Progenitor cell of endocrine pancreas (in vitro differentiated cells): Measurements from ENCODE around the gene CDH15. TPM values are rescaled to one million over a fixed set of nuclear protein-coding genes. Genes with fewer than 3 reads are reported as not detected.

ENCODE experiments used
- DNase-seq: peaks from one replicate; pipeline ENCODE4 v3.0.0; 2021; ENCODE audit warnings: low spot score; ENCODE audit not compliant: unreplicated experiment
- H3K27ac Mint-ChIP-seq: 2 replicates; pipeline ENCODE4 v1.8.0; 2021; ENCODE audit warnings: mild to moderate bottlenecking, moderate library complexity, mixed read lengths
- H3K27me3 Mint-ChIP-seq: 2 replicates; pipeline ENCODE4 v1.8.0; 2021; ENCODE audit warnings: mixed read lengths
- H3K36me3 Mint-ChIP-seq: 2 replicates; pipeline ENCODE4 v1.8.0; 2022; ENCODE audit warnings: mixed read lengths; ENCODE audit not compliant: insufficient read depth
- H3K4me1 Mint-ChIP-seq: 2 replicates; pipeline ENCODE4 v1.8.0; 2021; ENCODE audit warnings: low read depth, mixed read lengths
- H3K4me3 Mint-ChIP-seq: 2 replicates; pipeline ENCODE4 v1.8.0; 2021; ENCODE audit warnings: low read depth, mild to moderate bottlenecking, moderate library complexity, mixed read lengths
- H3K9me3 Mint-ChIP-seq: 2 replicates; pipeline ENCODE4 v1.8.0; 2021; ENCODE audit warnings: low read depth, mixed read lengths
- total RNA-seq: library from RNA; stranded (reverse); gene quantifications from 2 replicates; pipeline ENCODE4 v1.2.1, GENCODE V29; 2021
- TF ChIP-seq, protein P1 (sequence below): fragments of 200-600 bp; sonication (generic); IDR thresholded peaks from one replicate; pipeline ENCODE4 v1.5.0; 2021; ENCODE audit warnings: antibody characterized with exemption, mild to moderate bottlenecking; ENCODE audit not compliant: unreplicated experiment

Gene CDH15
- total RNA-seq, 1 donor from 2014 or later: not detected

DNA sequence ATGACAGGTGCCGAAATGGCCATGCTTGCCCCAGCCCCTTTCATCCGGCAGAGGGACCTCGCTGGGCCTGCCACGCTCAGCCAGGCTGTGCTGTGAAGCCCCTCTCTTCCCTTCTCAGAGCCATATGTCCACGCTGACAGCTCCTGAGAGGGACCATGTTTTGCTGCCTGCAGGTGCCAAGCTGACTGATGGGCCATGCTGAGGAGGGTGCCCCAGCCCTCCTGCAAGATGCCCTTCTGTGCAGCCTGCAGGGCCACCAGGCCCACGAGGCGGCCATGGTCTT lies 33.1 kb upstream of the CDH15 start:
- no peak overlapping the region for H3K4me3 Mint-ChIP-seq
- no peak overlapping the region for H3K27ac Mint-ChIP-seq
- no peak for DNase-seq
- H3K9me3 Mint-ChIP-seq: no peaks in the 10 kb centered on the region
- peaks cover 8% of the 10 kb centered on the region for H3K36me3 Mint-ChIP-seq
- TF ChIP-seq, protein P1, sequence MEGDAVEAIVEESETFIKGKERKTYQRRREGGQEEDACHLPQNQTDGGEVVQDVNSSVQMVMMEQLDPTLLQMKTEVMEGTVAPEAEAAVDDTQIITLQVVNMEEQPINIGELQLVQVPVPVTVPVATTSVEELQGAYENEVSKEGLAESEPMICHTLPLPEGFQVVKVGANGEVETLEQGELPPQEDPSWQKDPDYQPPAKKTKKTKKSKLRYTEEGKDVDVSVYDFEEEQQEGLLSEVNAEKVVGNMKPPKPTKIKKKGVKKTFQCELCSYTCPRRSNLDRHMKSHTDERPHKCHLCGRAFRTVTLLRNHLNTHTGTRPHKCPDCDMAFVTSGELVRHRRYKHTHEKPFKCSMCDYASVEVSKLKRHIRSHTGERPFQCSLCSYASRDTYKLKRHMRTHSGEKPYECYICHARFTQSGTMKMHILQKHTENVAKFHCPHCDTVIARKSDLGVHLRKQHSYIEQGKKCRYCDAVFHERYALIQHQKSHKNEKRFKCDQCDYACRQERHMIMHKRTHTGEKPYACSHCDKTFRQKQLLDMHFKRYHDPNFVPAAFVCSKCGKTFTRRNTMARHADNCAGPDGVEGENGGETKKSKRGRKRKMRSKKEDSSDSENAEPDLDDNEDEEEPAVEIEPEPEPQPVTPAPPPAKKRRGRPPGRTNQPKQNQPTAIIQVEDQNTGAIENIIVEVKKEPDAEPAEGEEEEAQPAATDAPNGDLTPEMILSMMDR: no peak
- H3K27me3 Mint-ChIP-seq: no peaks in the 10 kb centered on the region
- no peaks in the 10 kb centered on the region for H3K4me1 Mint-ChIP-seq

DNA sequence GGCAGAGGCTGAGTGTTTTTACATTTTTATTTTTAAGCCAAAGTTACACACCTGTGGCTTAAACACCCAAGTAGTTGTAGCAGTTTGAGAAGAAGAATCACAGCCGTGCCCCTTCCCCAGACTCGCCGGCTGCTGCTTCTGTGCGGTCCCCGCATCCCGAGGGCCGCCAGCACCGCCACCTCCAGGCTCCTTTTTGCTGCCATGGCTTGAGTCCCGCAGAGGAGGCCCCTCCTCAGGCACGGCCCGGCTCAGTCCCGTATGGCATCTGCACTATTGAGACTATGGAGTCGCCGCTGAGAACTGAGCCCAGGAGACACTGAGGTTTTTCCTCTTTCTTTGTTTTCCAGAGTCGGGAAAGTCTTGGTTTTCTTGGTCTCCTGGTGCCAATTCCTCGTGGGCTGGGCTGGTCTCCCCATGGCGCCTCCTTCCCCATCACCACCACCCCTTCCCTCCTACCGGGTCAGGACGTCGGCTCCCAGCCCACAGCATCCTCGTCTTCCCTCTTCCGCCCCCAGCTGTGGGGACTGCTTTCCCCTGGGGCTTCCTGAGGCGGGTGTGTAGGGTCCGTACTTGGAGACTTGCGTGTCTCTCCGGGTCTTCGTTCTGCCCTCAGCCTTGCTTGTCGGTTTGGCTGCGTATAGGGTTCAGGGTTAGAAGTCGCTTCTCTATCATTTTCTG lies 32.6 kb upstream of the CDH15 start:
- no peaks in the 10 kb centered on the region for H3K9me3 Mint-ChIP-seq
- no peak for DNase-seq
- peaks cover 6% of the 10 kb centered on the region for H3K36me3 Mint-ChIP-seq
- H3K4me3 Mint-ChIP-seq: no peak overlapping the region
- TF ChIP-seq, protein P1: no peak
- peak overlapping the region; percentile 69 for H3K27ac Mint-ChIP-seq
- no peaks in the 10 kb centered on the region for H3K4me1 Mint-ChIP-seq
- no peaks in the 10 kb centered on the region for H3K27me3 Mint-ChIP-seq

DNA sequence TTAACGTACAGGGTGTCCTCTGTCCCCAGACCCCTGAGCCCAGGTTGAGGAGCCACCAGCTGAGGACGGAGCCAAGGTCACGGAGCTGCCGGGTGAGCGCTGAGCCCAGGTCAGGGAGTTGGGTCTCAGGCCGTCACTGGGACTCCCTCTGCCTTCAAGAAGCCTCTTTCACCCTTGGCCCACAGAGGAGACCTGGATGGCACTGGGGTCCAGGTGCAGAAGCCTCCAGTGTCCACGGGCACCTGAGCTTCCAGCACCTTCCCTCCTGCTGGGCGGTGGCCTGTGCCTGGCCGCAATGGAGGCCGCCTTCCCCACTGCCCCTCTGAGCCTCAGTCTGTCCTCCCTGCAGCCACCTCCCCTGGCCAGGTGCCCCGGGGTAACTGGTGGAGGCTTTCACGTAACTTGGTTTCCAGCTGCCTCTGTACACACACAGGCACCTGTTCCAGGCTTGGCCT lies 31.6 kb upstream of the CDH15 start:
- TF ChIP-seq, protein P1: no peak

DNA sequence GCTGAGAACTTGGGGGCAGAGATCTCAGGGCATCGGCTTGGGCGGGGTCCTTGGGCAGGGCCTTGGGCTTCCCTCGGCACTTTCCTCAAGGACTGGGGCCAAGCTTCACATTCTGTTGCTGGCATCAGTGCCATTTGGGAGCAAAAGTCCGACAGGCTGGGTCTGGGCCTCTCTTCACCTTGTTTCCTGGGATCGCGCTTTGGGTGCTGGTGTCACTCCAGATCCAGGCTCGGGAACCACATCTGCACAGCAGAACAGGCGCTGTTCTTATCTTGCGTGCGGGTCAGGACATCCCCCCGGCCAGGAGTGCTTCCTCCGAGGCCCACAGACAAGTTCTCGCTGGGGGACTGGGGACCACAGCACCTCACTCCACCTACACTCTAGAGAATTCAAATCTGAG lies 31.1 kb upstream of the CDH15 start:
- H3K27ac Mint-ChIP-seq: no peak overlapping the region
- H3K4me1 Mint-ChIP-seq: no peaks in the 10 kb centered on the region
- DNase-seq: no peak
- TF ChIP-seq, protein P1: no peak
- no peaks in the 10 kb centered on the region for H3K9me3 Mint-ChIP-seq
- no peak overlapping the region for H3K4me3 Mint-ChIP-seq
- no peaks in the 10 kb centered on the region for H3K27me3 Mint-ChIP-seq
- peaks cover 4% of the 10 kb centered on the region for H3K36me3 Mint-ChIP-seq

More for the DNA sequence above, 31.6 kb upstream of the CDH15 start:
- Mint-ChIP-seq H3K36me3 (peaks cover 4% of the 10 kb centered on the region), H3K4me1 (no peaks in the 10 kb centered on the region), H3K4me3 (no peak overlapping the region), H3K9me3 (no peaks in the 10 kb centered on the region), H3K27me3 (no peaks in the 10 kb centered on the region), H3K27ac (no peak overlapping the region)
- DNase-seq: no peak

DNA sequence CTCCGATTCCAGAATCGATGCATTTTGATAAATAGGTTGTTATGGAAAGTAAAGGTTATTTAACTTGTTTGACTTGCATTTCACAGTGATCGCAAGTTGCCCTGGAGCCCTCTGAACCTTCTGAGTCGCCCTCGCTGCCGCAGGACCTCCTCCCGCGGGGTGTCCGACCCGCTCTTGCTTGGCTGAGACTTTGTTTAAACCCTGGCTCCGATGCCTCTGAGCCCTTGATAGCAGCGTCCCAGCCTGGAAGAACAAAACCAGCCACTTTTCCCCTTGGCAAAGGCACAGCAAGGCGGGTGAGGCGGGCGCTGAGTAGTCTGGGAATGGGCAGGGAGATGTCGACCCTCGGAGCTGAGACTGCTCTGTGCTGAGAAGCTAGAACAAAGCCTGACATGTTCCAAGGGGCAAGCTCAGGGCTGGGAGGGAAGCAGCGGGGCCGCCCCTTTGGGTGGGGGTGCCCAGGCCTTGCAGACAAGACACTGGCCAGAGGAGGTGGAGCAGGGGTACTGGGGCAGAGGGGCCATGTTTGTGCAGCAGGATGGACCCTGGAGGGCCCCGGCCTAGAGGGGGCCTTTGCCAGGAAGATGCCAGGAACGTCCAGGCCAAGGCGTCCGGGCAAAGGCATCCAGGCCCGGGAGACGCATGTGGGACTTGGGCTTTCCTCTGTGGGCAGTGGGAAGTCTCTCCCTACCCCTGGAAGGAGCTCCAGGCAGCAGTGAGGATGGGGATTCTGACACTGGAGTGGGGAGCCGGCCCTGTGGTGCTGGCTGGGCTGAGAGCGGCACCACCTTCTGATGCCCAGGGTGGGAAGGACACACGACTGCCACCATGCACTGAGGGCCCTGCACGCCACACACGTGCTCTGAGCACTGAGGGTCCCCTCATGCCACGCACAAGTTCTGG lies 30.3 kb upstream of the CDH15 start:
- DNase-seq: no peak
- H3K27me3 Mint-ChIP-seq: no peaks in the 10 kb centered on the region
- H3K36me3 Mint-ChIP-seq: peaks cover under 1% of the 10 kb centered on the region
- H3K4me3 Mint-ChIP-seq: no peak overlapping the region
- H3K4me1 Mint-ChIP-seq: no peaks in the 10 kb centered on the region
- TF ChIP-seq, protein P1: no peak
- H3K9me3 Mint-ChIP-seq: no peaks in the 10 kb centered on the region
- H3K27ac Mint-ChIP-seq: no peak overlapping the region
